Activated CD8-positive, alpha-beta memory T cell treated with anti-CD3 and anti-CD28 coated beads, Interleukin-2, amount 50 U/mL, for 1 hour (primary cell): ENCODE measurements around the gene CNTNAP1.
"Not testable (repeated sequence)": the region's sequence is repeated elsewhere in the genome, so short reads cannot be mapped to it uniquely, and the experiment has no call there.

ENCODE experiments used
- DNase-seq: peaks from one replicate; pipeline ENCODE4 v3.0.0-alpha.2; 2020; ENCODE audit errors: extremely low read depth

Gene CNTNAP1

GRCh38 chr17:42681976-42682721, at the start of gene CNTNAP1:
Gene CNTNAP1, plus strand, starts transcription at chr17:42682531. Its CDS starts 299 bp downstream, at chr17:42682830.
- no peak for DNase-seq

GRCh38 chr17:42632949-42633444, 49.3 kb upstream of the CNTNAP1 start:
- DNase-seq = no peak

GRCh38 chr17:42639525-42640113, 42.7 kb upstream of the CNTNAP1 start:
- DNase-seq = no peak

GRCh38 chr17:42640121-42640520, 42.2 kb upstream of the CNTNAP1 start:
- no peak for DNase-seq

GRCh38 chr17:42642336-42642735, 40.0 kb upstream of the CNTNAP1 start:
- no peak for DNase-seq

- DNase-seq = no peak
These were observed 34.6 kb upstream of the CNTNAP1 start for GRCh38 chr17:42647778-42648177.

- no peak for DNase-seq
These were observed 30.9 kb upstream of the CNTNAP1 start for GRCh38 chr17:42651392-42651791.

GRCh38 chr17:42653179-42654124, 28.9 kb upstream of the CNTNAP1 start:
- DNase-seq = no peak

GRCh38 chr17:42655528-42655927, 26.8 kb upstream of the CNTNAP1 start:
- no peak for DNase-seq

GRCh38 chr17:42657824-42658588, 24.3 kb upstream of the CNTNAP1 start:
- no peak for DNase-seq

GRCh38 chr17:42659079-42659931, 23.0 kb upstream of the CNTNAP1 start, which contains the start of gene TUBG2:
Gene TUBG2, plus strand, starts transcription at chr17:42659284. Its CDS starts 220 bp downstream, at chr17:42659504.
- DNase-seq = no peak

- not testable (repeated sequence) for DNase-seq
These were observed 22.4 kb upstream of the CNTNAP1 start for GRCh38 chr17:42659932-42660274.

- DNase-seq = no peak
These were observed 21.5 kb upstream of the CNTNAP1 start for GRCh38 chr17:42660692-42661345.

GRCh38 chr17:42665581-42666001, 16.7 kb upstream of the CNTNAP1 start:
- DNase-seq = no peak

- not testable (repeated sequence) for DNase-seq
These were observed 16.2 kb upstream of the CNTNAP1 start for GRCh38 chr17:42666126-42666525.

GRCh38 chr17:42667088-42667951, 15.0 kb upstream of the CNTNAP1 start:
- DNase-seq = no peak

- no peak for DNase-seq
These were observed 12.7 kb upstream of the CNTNAP1 start for GRCh38 chr17:42669705-42669976.

- no peak for DNase-seq
These were observed 12.1 kb upstream of the CNTNAP1 start for GRCh38 chr17:42669977-42670788.
